ENCODE results near the gene TK1. TPM values are rescaled to one million over a fixed set of nuclear protein-coding genes. Genes with fewer than 3 reads are reported as not detected.

Gene TK1
- polyA plus RNA-seq, 12 donors = 13.7 to 24.0 (median 18.0) TPM; not detected in 1

- no peak for DNase-seq
These were observed 60.6 kb downstream of the TK1 start for GRCh38 chr17:78125976-78126894.

GRCh38 chr17:78125138-78125913 lies 61.5 kb downstream of the TK1 start:
- DNase-seq = no peak

GRCh38 chr17:78124836-78125137 lies 62.1 kb downstream of the TK1 start:
- DNase-seq = no peak

Other genes with a start within 250 kb of the TK1 start
- 10 to 100 TPM in 5 of 12 donors, 1 to 10 TPM in 6, not detected in 1; 7.7 to 15.5 (median 9.8) TPM for gene TNRC6C, start 228.3 kb downstream of the TK1 start, polyA plus RNA-seq (ENCODE audit: insufficient read length in 12 of 12)
- 10 to 100 TPM in 11 of 12 donors, not detected in 1; 14.5 to 48.0 (median 22.0) TPM for gene TMC6, start 58.3 kb downstream of the TK1 start, polyA plus RNA-seq (ENCODE audit: insufficient read length in 12 of 12)
- gene TMC8, start 56.3 kb downstream of the TK1 start, polyA plus RNA-seq (ENCODE audit: insufficient read length in 12 of 12) = 10 to 100 TPM in 1 of 12 donors, 1 to 10 TPM in 10, not detected in 1; 1.3 to 16.0 (median 2.9) TPM
- gene C17orf99, start 40.7 kb downstream of the TK1 start, polyA plus RNA-seq (ENCODE audit: insufficient read length in 12 of 12) = 1 to 10 TPM in 4 of 12 donors, under 1 TPM in 7, not detected in 1; 0.35 to 9.3 (median 0.86) TPM
- 100 to 1,000 TPM in 4 of 12 donors, 10 to 100 TPM in 7, not detected in 1; 55.5 to 128 (median 78.7) TPM for gene SYNGR2, start 18.5 kb downstream of the TK1 start, polyA plus RNA-seq (ENCODE audit: insufficient read length in 12 of 12)
- gene AFMID, start 310 bp upstream of the TK1 start, polyA plus RNA-seq (ENCODE audit: insufficient read length in 12 of 12) = 10 to 100 TPM in 11 of 12 donors, not detected in 1; 26.1 to 49.6 (median 32.4) TPM
- gene BIRC5, start 27.2 kb upstream of the TK1 start, polyA plus RNA-seq (ENCODE audit: insufficient read length in 12 of 12) = 10 to 100 TPM in 11 of 12 donors, not detected in 1; 11.1 to 25.3 (median 17.2) TPM
- under 1 TPM in 2 of 12 donors, not detected in 10; 0.08 to 0.14 TPM for gene TMEM235, start 44.6 kb upstream of the TK1 start, polyA plus RNA-seq (ENCODE audit: insufficient read length in 12 of 12)
- gene SOCS3, start 173.0 kb upstream of the TK1 start, polyA plus RNA-seq (ENCODE audit: insufficient read length in 12 of 12) = 100 to 1,000 TPM in 1 of 12 donors, 10 to 100 TPM in 7, 1 to 10 TPM in 3, not detected in 1; 6.8 to 100 (median 18.8) TPM
- gene PGS1, start 191.6 kb upstream of the TK1 start, polyA plus RNA-seq (ENCODE audit: insufficient read length in 12 of 12) = 10 to 100 TPM in 11 of 12 donors, not detected in 1; 21.0 to 38.1 (median 24.2) TPM